Measurements from ENCODE around the gene ESR1. TPM values are rescaled to one million over a fixed set of nuclear protein-coding genes. Genes with fewer than 3 reads are reported as not detected.

ESR1 gene
- polyA plus RNA-seq, 1 of the 3 experiments (the other 2 are of a cell fraction): under 0.01 TPM

GRCh38 chr6:152130441-152130840 is 323.0 kb downstream of the ESR1 start:
- CTCF ChIA-PET: interaction anchor here (1.4 to 1.9 kb wide), 2 partner anchors 454 to 539 kb away, joined by 3 to 4 read pairs; no protein-coding TSS in a partner anchor
- Histone ChIP-seq H3K27me3 (ENCODE audit: insufficient read depth) (no peaks in the 10 kb centered on the region), H2AFZ (ENCODE audit: low read depth) (no peak overlapping the region), H3K27ac (ENCODE audit: low read depth in 2 of 2, low read length in 1 of 2) (no peak overlapping the region), H3K4me2 (no peak overlapping the region), H3K4me1 (ENCODE audit: control insufficient read depth in 1 of 2, insufficient read depth in 2 of 2, low read depth in 1 of 2, low read length in 1 of 2) (peaks cover 0 to 2% of the 10 kb centered on the region in 2 experiments; a peak in 1 of 4 replicates), H3K9me3 (no peaks in the 10 kb centered on the region), H3K9ac (no peak overlapping the region), H3K4me3 (ENCODE audit: low read depth in 2 of 2, low read length in 1 of 2) (no peak overlapping the region), H3K9me2 (no peaks in the 10 kb centered on the region), H3F3A (replicated peaks; ENCODE audit: insufficient read depth) (peaks cover 11% of the 10 kb centered on the region), H3K36me3 (replicated peaks in 1 of 2; ENCODE audit: control insufficient read depth in 1 of 2, insufficient read depth in 2 of 2, low read length in 1 of 2) (peaks cover 71 to 79% of the 10 kb centered on the region in 2 experiments), H3K79me2 (ENCODE audit: insufficient read depth) (no peaks in the 10 kb centered on the region), H4K20me1 (ENCODE audit: insufficient read depth) (no peaks in the 10 kb centered on the region)
- POLR2A ChIA-PET: no interaction called here
- no peak for DNase-seq
- no peak for TF ChIP-seq EP300 (IDR thresholded peaks at IDR 0.05; ENCODE audit: borderline replicate concordance in 1 of 2, low read depth in 1 of 2, low read length in 1 of 2)
- TF ChIP-seq PBX3 (IDR thresholded peaks at IDR 0.05): no peak
- TF ChIP-seq POLR2AphosphoS5 (IDR thresholded peaks at IDR 0.05; ENCODE audit: low read depth, low read length): no peak
- TF ChIP-seq RAD21 (IDR thresholded peaks at IDR 0.05; ENCODE audit: low read length): no peak
- no peak for TF ChIP-seq NFIC (IDR thresholded peaks at IDR 0.05; ENCODE audit: borderline replicate concordance)
- no peak for TF ChIP-seq USF1 (IDR thresholded peaks at IDR 0.05; ENCODE audit: borderline replicate concordance, low read depth)
- TF ChIP-seq MAX (IDR thresholded peaks at IDR 0.05; ENCODE audit: low read depth): no peak
- no peak for TF ChIP-seq GATA2 (CRISPR knock-in tag; IDR thresholded peaks at IDR 0.05)
- TF ChIP-seq USF2 (IDR thresholded peaks at IDR 0.05; ENCODE audit: borderline replicate concordance, low read depth, low read length): no peak
- TF ChIP-seq RFX5 (IDR thresholded peaks at IDR 0.05; ENCODE audit: low read length): no peak
- TF ChIP-seq CHD2 (IDR thresholded peaks at IDR 0.05; ENCODE audit: low read length, partially characterized antibody): no peak
- TF ChIP-seq MEF2A (IDR thresholded peaks at IDR 0.05; ENCODE audit: borderline replicate concordance, low read depth): no peak
- no peak for TF ChIP-seq JUND (IDR thresholded peaks at IDR 0.05)
- 83% methylated on average over 2 of the region's 2 CpGs for WGBS (ENCODE audit: low lambda C conversion rate)

GRCh38 chr6:152135755-152136448 is 328.4 kb downstream of the ESR1 start:
- no peaks in the 10 kb centered on the region for H3K9me2 ChIP-seq
- 85% methylated on average over 8 of the region's 8 CpGs for WGBS (ENCODE audit: low lambda C conversion rate)
- ChIA-PET POLR2A (no interaction called here), CTCF (interaction anchor here (2.0 kb wide), 1 partner anchor 11 kb away, joined by 7 read pairs; no protein-coding TSS in a partner anchor)
- no peak overlapping the region for H3K4me2 ChIP-seq
- no peaks in the 10 kb centered on the region for H3K27me3 ChIP-seq (ENCODE audit: insufficient read depth)
- H3K9ac ChIP-seq: no peak overlapping the region
- peaks cover 11% of the 10 kb centered on the region for H3F3A ChIP-seq (replicated peaks; ENCODE audit: insufficient read depth)
- no peaks in the 10 kb centered on the region for H4K20me1 ChIP-seq (ENCODE audit: insufficient read depth)
- no peaks in the 10 kb centered on the region for H3K79me2 ChIP-seq (ENCODE audit: insufficient read depth)
- H3K9me3 ChIP-seq: no peaks in the 10 kb centered on the region
- no peaks in the 10 kb centered on the region for H3K4me1 ChIP-seq (ENCODE audit: control insufficient read depth in 1 of 2, insufficient read depth in 2 of 2, low read depth in 1 of 2, low read length in 1 of 2)
- no peak for DNase-seq
- H2AFZ ChIP-seq (ENCODE audit: low read depth): no peak overlapping the region
- H3K27ac ChIP-seq (ENCODE audit: low read depth in 2 of 2, low read length in 1 of 2): no peak overlapping the region
- H3K4me3 ChIP-seq (ENCODE audit: low read depth in 2 of 2, low read length in 1 of 2): no peak overlapping the region
- peaks cover 78 to 82% of the 10 kb centered on the region in 2 experiments for H3K36me3 ChIP-seq (replicated peaks in 1 of 2; ENCODE audit: control insufficient read depth in 1 of 2, insufficient read depth in 2 of 2, low read length in 1 of 2)
- TF ChIP-seq NFIC (IDR thresholded peaks at IDR 0.05; ENCODE audit: borderline replicate concordance) (no peak), FOXM1 (IDR thresholded peaks at IDR 0.05; ENCODE audit: low read depth) (no peak), ZBTB33 (IDR thresholded peaks at IDR 0.05; ENCODE audit: borderline replicate concordance, low read depth) (no peak), ELF1 (IDR thresholded peaks at IDR 0.05) (no peak), REST (IDR thresholded peaks at IDR 0.05; ENCODE audit: low read depth, low read length) (no peak), TEAD4 (IDR thresholded peaks at IDR 0.05; ENCODE audit: borderline replicate concordance, insufficient read depth) (no peak), MXI1 (IDR thresholded peaks at IDR 0.05; ENCODE audit: low read depth, low read length) (no peak)

Data from SK-N-SH (cell line).